Heart right ventricle (tissue), 16 donors: ENCODE data around the gene ZNF543. TPM values are rescaled to one million over a fixed set of nuclear protein-coding genes. Genes with fewer than 3 reads are reported as not detected.

Experiments used
- ATAC-seq, 8 donors: fragments of 200-7000 bp; cut with Tn5 transposase; one replicate each; pipeline ENCODE4 v1.9.1; 2020; ENCODE audit warnings: mild to moderate bottlenecking in 8 of 8, moderate library complexity in 8 of 8, moderate number of reproducible peaks in 1 of 8
- DNase-seq, 2 donors: peaks; one replicate each; pipeline ENCODE4 v3.0.0-alpha.2; 2020
- H3K27ac ChIP-seq, 10 donors: fragments of 200-600 bp; sonication (generic) in 2 of 10; one replicate each; pipeline versions ENCODE4 v1.5.0 to v1.8.0; 2020 to 2022; ENCODE audit warnings: mild to moderate bottlenecking in 3 of 10
- H3K27me3 ChIP-seq, 7 donors: fragments of 200-600 bp; one replicate each; pipeline ENCODE4 v1.8.0; 2021 to 2022; ENCODE audit warnings: mild to moderate bottlenecking in 2 of 7
- H3K36me3 ChIP-seq, 9 donors: fragments of 200-600 bp; sonication (generic) in 1 of 9; one replicate each; pipeline versions ENCODE4 v1.5.0 to v1.8.0; 2020 to 2022; ENCODE audit warnings: mild to moderate bottlenecking in 2 of 9
- H3K4me1 ChIP-seq, 9 donors: fragments of 200-600 bp; sonication (generic) in 1 of 9; one replicate each; pipeline versions ENCODE4 v1.5.0 to v1.8.0; 2020 to 2022; ENCODE audit warnings: mild to moderate bottlenecking in 4 of 9
- H3K4me3 ChIP-seq, 10 donors: fragments of 200-600 bp; sonication (generic) in 2 of 10; one replicate each; pipeline versions ENCODE4 v1.5.0 to v1.8.0; 2020 to 2022; ENCODE audit warnings: mild to moderate bottlenecking in 7 of 10, moderate library complexity in 2 of 10
- H3K9me3 ChIP-seq, 11 donors: fragments of 200-600 bp in 10 of 11; sonication (generic) in 2 of 11; one replicate each; pipeline versions ENCODE4 v1.5.0 to v1.8.0; 2013 to 2022; ENCODE audit warnings: mild to moderate bottlenecking in 2 of 11, control low read depth in 1 of 11, moderate library complexity in 1 of 11
- CTCF ChIP-seq, 9 donors: fragments of 200-600 bp; sonication (generic) in 2 of 9; IDR thresholded peaks; one replicate each; pipeline versions ENCODE4 v1.5.0 to v1.8.0; 2021 to 2022; ENCODE audit warnings: antibody characterized with exemption in 9 of 9, mild to moderate bottlenecking in 5 of 9, moderate library complexity in 1 of 9
- WGBS, 2 donors: extraction: QIAGEN DNeasy Blood & Tissue Kit; methylation state at CpG; one replicate each; pipeline ENCODE4 v1.1.7; 2013; ENCODE audit warnings: inconsistent platforms in 1 of 2; 5-methylcytosine and 5-hydroxymethylcytosine counted together
- intact Hi-C, 10 donors: fragments of 100-400 bp; cut with DNase I; formaldehyde crosslinking; loops; one replicate each; pipeline versions ENCODE4 v1.11.1 to v1.14.2; 2022
- polyA plus RNA-seq, 2 donors: library from polyadenylated mRNA; stranded (reverse); fragments of 200-250 nt; gene quantifications; one replicate each; pipeline ENCODE4 v1.2.3, GENCODE V29; 2013
- total RNA-seq, 10 donors: library from RNA; stranded (reverse); fragmentation: NEBNext Ultra II Directional in 3 of 10; extraction: Animal tissue kit (Norgen Biotek cat#: 25700) in 3 of 10; gene quantifications; one replicate each; pipeline versions ENCODE4 v1.2.1 to v1.2.4, GENCODE V29; 2021 to 2023
- donor health status: Arrhythmogenic right ventricular cardiomyopathy.
- donor health status: ischemic (EF 13 %, LVEDD 7.1; RV severe dilation, severe dysfunction).
- donor health status: healthy with polysubstance abuse.
- donor health status: DM: no; HTN: yes; CAD: no.
- donor health status: DM: no; HTN: no; CAD: no.
- donor health status: ischemic (EF 25% LVEDD 6.9; RV normal size, moderate dysfunction).
- donor health status: ischemic (EF 25% LVEDD 5.7; RV mildly dilated, moderate dysfunction).
- donor health status: healthy.
- donor health status: DM: yes; HTN: yes; CAD: no.
- donor health status: Ischemic cardiomyopathy.
- donor health status: ischemic (EF 35%, LVEDD 5.7; RV mildly dilated, moderate dysfunction).
- donor health status: nonischemic (EF 11% LVEDD 7.7; RV severe dilation, severe dysfunction).
- donor health status: DM: yes; HTN: yes; CAD: no.
- donor health status: PGD.
- donor health status: ischemic (EF 29% LVEDD 5.4; RV normal size, mild dysfunction).
- donor health status: nonischemic (EF 23%, LVEDD 6.1; RV moderate dilation, normal function).

The ZNF543 gene
- total and polyA plus RNA-seq, 12 donors: 0.86 to 9.2 (median 6.9) TPM

- Histone ChIP-seq H3K27me3 (peaks cover 0 to 27% (median 0%) of the 10 kb centered on the region in 7 donors), H3K4me3 (peak overlapping the region; percentile 76 to 98 (median 86)), H3K27ac (peak overlapping the region in 9 of 10 donors; percentile 84 to 96 (median 92)), H3K9me3 (peaks cover 0 to 6% (median 0%) of the 10 kb centered on the region in 11 donors), H3K36me3 (peaks cover 0 to 21% (median 15%) of the 10 kb centered on the region in 9 donors), H3K4me1 (peaks cover 5 to 34% (median 23%) of the 10 kb centered on the region in 9 donors)
- 0% methylated on average over 1 of the region's 1 CpG for WGBS, 2 donors
- DNase-seq: no peak
- peak; percentile 3 to 40 (median 27) for ATAC-seq
- no peak for TF ChIP-seq CTCF (IDR thresholded peaks at IDR 0.05)
- intact Hi-C loops: loop anchor here in 4 of 10 donors (1.0 to 5.0 kb wide), 3 partner anchors 38 to 43 kb away; partner anchors contain the start of genes TRAPPC2B (in 2 of the 4), ZNF460 (in 2 of the 4) and ZNF547 (in 2 of the 4)
Measured at GRCh38 chr19:57319869-57320179, 448 bp upstream of the ZNF543 start.

GRCh38 chr19:57321116-57321515 is 844 bp downstream of the ZNF543 start:
- Histone ChIP-seq H3K27ac (peak overlapping the region in 8 of 10 donors; percentile 88 to 96 (median 92)), H3K4me3 (peak overlapping the region; percentile 76 to 98 (median 86)), H3K9me3 (peaks cover 0 to 17% (median 0%) of the 10 kb centered on the region in 11 donors), H3K27me3 (peaks cover 0 to 25% (median 0%) of the 10 kb centered on the region in 7 donors), H3K36me3 (peaks cover 0 to 34% (median 28%) of the 10 kb centered on the region in 9 donors), H3K4me1 (peaks cover 5 to 34% (median 23%) of the 10 kb centered on the region in 9 donors)
- no peak for ATAC-seq
- intact Hi-C loops: loop anchor here in 2 of 10 donors (5.0 kb wide), 2 partner anchors 39 to 44 kb away; partner anchors contain the start of gene ZNF460 (in 1 of the 2)
- DNase-seq: no peak
- WGBS, 2 donors: 27 to 34% methylated on average over 8 of the region's 8 CpGs
- no peak for TF ChIP-seq CTCF (IDR thresholded peaks at IDR 0.05)

GRCh38 chr19:57321751-57322150 is 1.5 kb downstream of the ZNF543 start:
- 80 to 87% methylated on average over 3 of the region's 3 CpGs for WGBS, 2 donors
- peak overlapping the region in 2 of 10 donors; percentile 88 to 92 for H3K27ac ChIP-seq

GRCh38 chr19:57324992-57325391 is 4.7 kb downstream of the ZNF543 start:
- Histone ChIP-seq H3K36me3 (peaks cover 12 to 72% (median 63%) of the 10 kb centered on the region in 9 donors), H3K9me3 (peaks cover 0 to 51% (median 20%) of the 10 kb centered on the region in 11 donors), H3K27me3 (no peaks in the 10 kb centered on the region), H3K4me1 (peaks cover 5 to 26% (median 19%) of the 10 kb centered on the region in 9 donors), H3K27ac (no peak overlapping the region), H3K4me3 (no peak overlapping the region)
- DNase-seq (no peak), ATAC-seq (no peak)
- intact Hi-C loops: loop anchor here in 2 of 10 donors (5.0 kb wide), 2 partner anchors 43 to 48 kb away; partner anchors contain the start of gene ZNF460 (in 1 of the 2)
- TF ChIP-seq CTCF (IDR thresholded peaks at IDR 0.05): no peak

More at GRCh38 chr19:57321751-57322150, 1.5 kb downstream of the ZNF543 start:
- ATAC-seq: no peak
- no peak for DNase-seq
- Histone ChIP-seq H3K27me3 (peaks cover 0 to 20% (median 0%) of the 10 kb centered on the region in 7 donors), H3K36me3 (peaks cover 0 to 40% (median 34%) of the 10 kb centered on the region in 9 donors), H3K9me3 (peaks cover 0 to 18% (median 0%) of the 10 kb centered on the region in 11 donors), H3K4me3 (peak overlapping the region in 8 of 10 donors; percentile 76 to 98 (median 90)), H3K4me1 (peaks cover 5 to 34% (median 23%) of the 10 kb centered on the region in 9 donors)
- intact Hi-C loops: loop anchor here in 2 of 10 donors (5.0 kb wide), 2 partner anchors 39 to 44 kb away; partner anchors contain the start of gene ZNF460 (in 1 of the 2)
- TF ChIP-seq CTCF (IDR thresholded peaks at IDR 0.05): no peak
